Glutamatergic neuron (in vitro differentiated cells): ENCODE data around the gene PAMR1. TPM values are rescaled to one million over a fixed set of nuclear protein-coding genes. Genes with fewer than 3 reads are reported as not detected.
A peak's percentile ranks its signal among the peaks of the same experiment; 100 is the strongest.

ENCODE experiments used
- DNase-seq: peaks from one replicate; pipeline ENCODE4 v3.0.0; 2022
- H3K27ac Mint-ChIP-seq: one replicate; pipeline ENCODE4 v1.8.0; 2020; ENCODE audit warnings: mild to moderate bottlenecking, mixed read lengths, inconsistent platforms; ENCODE audit not compliant: unreplicated experiment
- H3K27me3 Mint-ChIP-seq: one replicate; pipeline ENCODE4 v1.8.0; 2020; ENCODE audit warnings: mild to moderate bottlenecking, moderate library complexity, mixed read lengths, inconsistent platforms; ENCODE audit not compliant: unreplicated experiment
- H3K36me3 Mint-ChIP-seq: one replicate; pipeline ENCODE4 v1.8.0; 2020; ENCODE audit warnings: mild to moderate bottlenecking, mixed read lengths, inconsistent platforms; ENCODE audit not compliant: unreplicated experiment
- H3K4me1 Mint-ChIP-seq: one replicate; pipeline ENCODE4 v1.8.0; 2020; ENCODE audit warnings: mild to moderate bottlenecking, low read depth, mixed read lengths, inconsistent platforms; ENCODE audit not compliant: unreplicated experiment
- H3K4me3 Mint-ChIP-seq: one replicate; pipeline ENCODE4 v1.8.0; 2020; ENCODE audit warnings: mild to moderate bottlenecking, mixed read lengths, inconsistent platforms; ENCODE audit not compliant: unreplicated experiment
- H3K9me3 Mint-ChIP-seq: one replicate; pipeline ENCODE4 v1.8.0; 2020; ENCODE audit warnings: mild to moderate bottlenecking, moderate library complexity, mixed read lengths, inconsistent platforms; ENCODE audit not compliant: unreplicated experiment
- total RNA-seq: library from RNA; stranded (reverse); fragmentation: NEBNext Ultra II Directional; extraction: Animal tissue kit (Norgen Biotek cat#: 25700); gene quantifications from one replicate; pipeline ENCODE4 v1.2.1, GENCODE V29; 2021; ENCODE audit not compliant: unreplicated experiment
- TF ChIP-seq, protein P1 (sequence below): fragments of 200-600 bp; sonication (generic); IDR thresholded peaks from one replicate; pipeline ENCODE4 v1.5.0; 2021; ENCODE audit not compliant: partially characterized antibody, unreplicated experiment

Gene PAMR1
- total RNA-seq, 1 donor from 2014 or later = 10.6 TPM

GRCh38 chr11:35391922-35392688, 133.3 kb downstream of the PAMR1 start:
- Mint-ChIP-seq H3K36me3 (no peaks in the 10 kb centered on the region), H3K9me3 (no peaks in the 10 kb centered on the region), H3K4me3 (peak overlapping the region; percentile 46), H3K4me1 (peaks cover 31% of the 10 kb centered on the region), H3K27ac (peak overlapping the region; percentile 66), H3K27me3 (peaks cover 6% of the 10 kb centered on the region)
- DNase-seq = peak; percentile 96
- TF ChIP-seq, protein P1, sequence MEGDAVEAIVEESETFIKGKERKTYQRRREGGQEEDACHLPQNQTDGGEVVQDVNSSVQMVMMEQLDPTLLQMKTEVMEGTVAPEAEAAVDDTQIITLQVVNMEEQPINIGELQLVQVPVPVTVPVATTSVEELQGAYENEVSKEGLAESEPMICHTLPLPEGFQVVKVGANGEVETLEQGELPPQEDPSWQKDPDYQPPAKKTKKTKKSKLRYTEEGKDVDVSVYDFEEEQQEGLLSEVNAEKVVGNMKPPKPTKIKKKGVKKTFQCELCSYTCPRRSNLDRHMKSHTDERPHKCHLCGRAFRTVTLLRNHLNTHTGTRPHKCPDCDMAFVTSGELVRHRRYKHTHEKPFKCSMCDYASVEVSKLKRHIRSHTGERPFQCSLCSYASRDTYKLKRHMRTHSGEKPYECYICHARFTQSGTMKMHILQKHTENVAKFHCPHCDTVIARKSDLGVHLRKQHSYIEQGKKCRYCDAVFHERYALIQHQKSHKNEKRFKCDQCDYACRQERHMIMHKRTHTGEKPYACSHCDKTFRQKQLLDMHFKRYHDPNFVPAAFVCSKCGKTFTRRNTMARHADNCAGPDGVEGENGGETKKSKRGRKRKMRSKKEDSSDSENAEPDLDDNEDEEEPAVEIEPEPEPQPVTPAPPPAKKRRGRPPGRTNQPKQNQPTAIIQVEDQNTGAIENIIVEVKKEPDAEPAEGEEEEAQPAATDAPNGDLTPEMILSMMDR = peak; percentile 85

DNA sequence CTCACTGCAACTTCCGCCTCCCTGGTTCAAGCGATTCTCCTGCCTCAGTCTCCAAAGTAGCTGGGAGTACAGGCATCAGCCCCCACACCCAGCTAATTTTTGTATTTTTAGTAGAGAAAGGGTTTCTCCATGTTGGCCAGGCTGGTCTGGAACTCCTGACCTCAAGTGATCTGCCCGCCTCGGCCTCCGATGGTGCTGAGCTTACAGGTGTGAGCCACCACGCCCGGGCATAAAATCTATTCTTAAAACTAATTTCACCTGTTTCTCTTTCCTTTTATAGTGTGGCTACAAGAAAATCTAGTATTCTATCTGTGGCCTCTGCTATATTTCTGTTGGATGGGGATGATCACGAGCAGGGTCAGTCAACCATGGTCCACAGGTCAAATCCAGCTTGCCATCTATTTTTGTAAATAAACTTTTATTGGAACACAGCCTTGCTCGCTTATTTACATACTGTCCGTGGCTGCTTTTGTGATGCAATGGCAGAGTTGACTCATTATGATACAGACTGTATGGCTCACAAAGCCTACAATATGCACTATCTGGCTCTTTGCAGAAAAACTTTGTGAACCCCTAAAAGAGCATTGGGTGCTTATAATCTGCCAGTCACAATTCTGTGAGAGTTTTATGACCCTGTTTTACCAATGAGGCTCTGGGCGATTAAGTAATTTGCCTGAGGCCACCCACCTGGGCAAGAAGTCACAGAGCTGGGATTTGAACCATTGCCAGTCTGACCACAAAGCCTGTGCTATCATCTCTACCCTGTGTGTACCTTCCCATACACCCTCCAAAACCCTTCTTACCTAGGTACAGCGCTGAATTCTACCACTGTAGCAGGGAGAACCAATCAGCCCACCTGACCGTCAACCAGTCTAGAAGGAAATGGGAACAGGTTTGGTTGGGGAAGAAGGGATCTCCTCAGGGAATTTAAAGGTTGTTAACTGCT, 134.4 kb downstream of the PAMR1 start:
- Mint-ChIP-seq H3K27me3 (peaks cover 6% of the 10 kb centered on the region), H3K9me3 (no peaks in the 10 kb centered on the region), H3K27ac (no peak overlapping the region), H3K36me3 (peaks cover 4% of the 10 kb centered on the region), H3K4me1 (peaks cover 34% of the 10 kb centered on the region), H3K4me3 (no peak overlapping the region)
- TF ChIP-seq, protein P1 = no peak
- DNase-seq = no peak

GRCh38 chr11:35389897-35390465, 135.4 kb downstream of the PAMR1 start:
- H3K4me3 Mint-ChIP-seq = no peak overlapping the region
- DNase-seq = no peak
- TF ChIP-seq, protein P1 = no peak
- peaks cover 12% of the 10 kb centered on the region for H3K36me3 Mint-ChIP-seq
- H3K9me3 Mint-ChIP-seq = no peaks in the 10 kb centered on the region
- H3K4me1 Mint-ChIP-seq = peaks cover 34% of the 10 kb centered on the region
- H3K27ac Mint-ChIP-seq = no peak overlapping the region
- H3K27me3 Mint-ChIP-seq = peaks cover 6% of the 10 kb centered on the region

DNA sequence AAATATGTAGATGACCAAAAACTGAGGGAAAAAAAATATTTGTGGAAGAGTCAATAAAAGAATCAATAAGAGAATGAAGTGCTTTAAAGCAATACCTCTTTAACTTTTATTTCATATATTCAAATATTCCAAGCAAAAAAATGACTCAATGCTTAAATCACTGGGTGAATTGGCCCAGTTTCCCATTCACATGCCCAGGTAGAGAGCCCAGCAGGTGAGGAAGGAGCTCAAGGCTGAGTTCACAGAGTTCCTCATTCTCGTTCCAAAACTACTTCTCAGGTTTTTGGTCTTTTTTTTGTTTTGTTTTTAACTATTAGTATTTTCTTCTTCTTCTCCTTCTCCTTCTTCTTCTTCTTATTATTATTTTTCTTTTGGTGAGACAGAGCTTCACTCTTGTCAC, 136.3 kb downstream of the PAMR1 start:
- DNase-seq = no peak
- no peaks in the 10 kb centered on the region for H3K9me3 Mint-ChIP-seq
- H3K4me1 Mint-ChIP-seq = peaks cover 33% of the 10 kb centered on the region
- H3K27me3 Mint-ChIP-seq = peaks cover 6% of the 10 kb centered on the region
- H3K4me3 Mint-ChIP-seq = no peak overlapping the region
- peaks cover 16% of the 10 kb centered on the region for H3K36me3 Mint-ChIP-seq
- TF ChIP-seq, protein P1 = no peak
- no peak overlapping the region for H3K27ac Mint-ChIP-seq
